GM20431 (cell line): ENCODE measurements around the gene DHDH.
"Not testable (repeated sequence)": the region's sequence is repeated elsewhere in the genome, so short reads cannot be mapped to it uniquely, and the experiment has no call there.

Experiments used
- in situ Hi-C: fragments of 300-500 bp; cut with MseI, MboI; formaldehyde crosslinking; loops from one replicate; pipeline ENCODE4 v1.15.0; 2020; ENCODE audit warnings: low sequenced_read_pairs; ENCODE audit not compliant: unreplicated experiment

DHDH gene

DNA sequence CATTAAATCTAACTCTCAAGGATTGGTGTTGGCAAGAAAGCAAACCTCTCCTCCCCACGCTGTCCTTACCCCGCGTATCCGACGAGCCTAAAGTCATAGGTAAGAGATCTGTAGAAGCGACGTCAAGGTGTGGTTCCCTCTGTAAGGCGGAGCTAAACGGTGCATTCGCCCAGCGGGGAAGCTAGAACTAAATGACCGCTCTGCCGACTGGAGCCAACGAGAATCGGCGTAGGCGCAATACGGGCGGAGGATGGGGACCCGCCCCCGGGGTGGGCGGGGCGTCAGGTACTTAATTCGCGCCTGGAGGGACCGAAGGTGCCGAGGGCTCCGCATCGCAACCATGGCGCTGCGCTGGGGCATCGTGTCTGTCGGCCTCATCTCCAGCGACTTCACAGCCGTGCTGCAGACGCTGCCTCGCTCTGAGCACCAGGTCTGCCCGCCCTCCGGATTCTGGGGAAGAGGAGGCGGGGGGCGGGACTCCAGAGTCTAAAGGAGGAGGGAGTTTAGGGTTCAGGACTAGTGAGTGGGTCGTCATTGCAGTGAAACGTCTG lies at the start of gene DHDH:
Gene DHDH (plus strand): TSS at position 318 of the 551 bp plus-strand sequence. CDS start 23 bp downstream, at position 341.
- in situ Hi-C loops: no loop called here

DNA sequence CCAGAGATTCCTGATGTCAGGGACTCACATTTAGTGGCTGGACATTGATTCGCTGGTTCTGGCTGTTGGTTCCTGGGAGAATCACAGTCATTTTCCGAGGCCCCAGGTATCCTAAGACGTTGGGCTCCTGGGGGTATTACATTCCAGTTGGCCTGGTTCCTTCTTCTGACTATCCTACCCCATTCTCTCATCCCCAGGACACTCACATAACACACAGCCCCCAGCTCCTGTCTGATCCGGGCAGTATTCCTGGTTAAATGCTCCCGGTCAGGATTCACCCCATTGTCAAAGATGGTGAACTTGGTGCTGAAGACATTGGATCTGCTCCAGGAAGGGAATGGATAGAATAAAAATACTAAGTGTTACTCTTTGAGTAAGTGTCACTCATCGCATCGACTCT lies 49.8 kb upstream of the DHDH start:
- in situ Hi-C loops: no loop called here

DNA sequence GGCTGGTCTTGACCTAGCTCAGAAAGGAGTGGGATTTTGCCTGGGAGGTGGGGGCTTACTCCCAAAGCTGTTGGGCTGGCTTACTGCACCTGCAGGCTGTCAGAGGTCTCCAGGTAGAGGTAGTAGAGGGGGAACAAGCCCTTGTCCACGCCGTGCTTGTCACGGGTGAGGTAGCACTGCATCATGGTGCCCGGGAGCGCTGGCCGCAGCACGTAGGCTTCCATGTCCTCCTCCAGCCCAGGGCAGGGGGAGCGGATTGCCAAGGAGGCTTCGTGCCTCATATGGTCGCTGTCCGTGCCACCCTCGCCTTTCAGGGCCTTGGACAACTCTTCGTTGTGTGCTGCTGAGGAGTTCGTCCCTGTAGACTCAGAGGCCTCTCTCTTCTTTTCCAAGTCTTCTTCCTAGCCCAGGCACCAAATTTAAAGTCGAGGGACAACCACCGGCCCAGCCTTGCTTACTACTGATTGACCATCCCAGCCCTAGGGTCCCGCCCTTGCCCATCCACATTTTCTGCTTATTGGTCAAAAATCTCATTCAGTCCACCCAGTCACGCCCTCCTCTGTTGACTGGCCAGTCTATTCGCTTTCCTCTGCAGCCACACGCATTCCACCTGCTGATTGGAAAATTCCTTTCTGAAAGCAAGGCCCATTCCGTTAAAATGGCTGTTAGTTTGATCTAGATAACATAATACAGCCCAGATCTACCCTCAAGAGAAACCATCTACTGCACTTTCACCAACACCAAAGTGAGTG lies 45.5 kb upstream of the DHDH start:
- in situ Hi-C loops: no loop called here

DNA sequence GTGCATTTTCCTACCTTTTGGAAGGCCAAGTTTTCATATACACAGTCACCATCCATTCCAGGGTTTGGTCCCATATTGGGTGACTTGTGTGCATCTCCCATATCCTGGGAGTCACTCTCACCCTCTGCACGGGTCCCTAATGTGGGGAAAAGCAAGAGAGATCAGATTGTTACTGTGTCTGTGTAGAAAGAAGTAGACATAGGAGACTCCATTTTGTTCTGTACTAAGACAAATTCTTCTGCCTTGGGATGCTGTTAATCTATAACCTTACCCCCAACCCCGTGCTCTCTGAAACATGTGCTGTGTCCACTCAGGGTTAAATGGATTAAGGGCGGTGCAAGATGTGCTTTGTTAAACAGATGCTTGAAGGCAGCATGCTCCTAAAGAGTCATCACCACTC lies 44.0 kb upstream of the DHDH start:
- in situ Hi-C loops: not testable (repeated sequence)

DNA sequence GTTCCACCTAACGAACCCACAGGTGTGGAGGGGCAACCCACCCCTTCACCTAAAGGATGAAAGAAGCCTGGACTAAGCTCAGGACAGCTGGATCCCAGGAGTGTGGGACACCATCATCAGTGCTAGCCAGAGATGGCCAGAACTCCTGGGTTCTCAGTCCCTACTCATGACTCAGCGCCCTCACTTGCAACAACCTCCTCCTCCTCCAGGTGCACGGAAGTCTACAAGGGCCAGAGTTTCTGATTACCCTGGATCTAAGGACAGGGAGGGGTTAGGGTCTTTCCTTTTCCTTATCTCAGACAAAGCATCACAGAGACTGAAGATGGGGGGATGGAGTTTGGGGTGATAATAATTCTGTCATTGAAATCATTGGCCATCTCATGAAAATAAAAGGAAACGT lies 42.9 kb upstream of the DHDH start:
- in situ Hi-C loops: no loop called here

DNA sequence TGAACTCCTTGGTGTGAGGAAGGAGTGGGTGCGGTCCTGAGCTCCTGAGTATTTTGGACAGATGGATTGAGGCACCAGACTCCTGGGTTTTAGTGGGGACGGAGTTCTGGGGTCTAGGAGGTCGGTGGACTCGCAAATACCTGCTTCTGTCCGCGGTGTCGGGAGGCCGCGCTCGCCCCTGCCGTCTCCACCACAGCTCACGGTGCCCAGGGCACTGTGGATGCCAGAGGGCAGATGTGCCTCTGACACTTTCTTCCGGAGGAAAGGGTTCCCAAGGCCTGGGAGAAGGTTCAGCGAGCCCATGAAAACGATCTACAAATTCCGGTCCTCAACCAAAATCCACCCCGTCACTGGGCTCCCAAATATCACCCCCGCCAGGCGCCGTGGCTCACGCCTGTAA lies 38.3 kb upstream of the DHDH start:
- in situ Hi-C loops: no loop called here

DNA sequence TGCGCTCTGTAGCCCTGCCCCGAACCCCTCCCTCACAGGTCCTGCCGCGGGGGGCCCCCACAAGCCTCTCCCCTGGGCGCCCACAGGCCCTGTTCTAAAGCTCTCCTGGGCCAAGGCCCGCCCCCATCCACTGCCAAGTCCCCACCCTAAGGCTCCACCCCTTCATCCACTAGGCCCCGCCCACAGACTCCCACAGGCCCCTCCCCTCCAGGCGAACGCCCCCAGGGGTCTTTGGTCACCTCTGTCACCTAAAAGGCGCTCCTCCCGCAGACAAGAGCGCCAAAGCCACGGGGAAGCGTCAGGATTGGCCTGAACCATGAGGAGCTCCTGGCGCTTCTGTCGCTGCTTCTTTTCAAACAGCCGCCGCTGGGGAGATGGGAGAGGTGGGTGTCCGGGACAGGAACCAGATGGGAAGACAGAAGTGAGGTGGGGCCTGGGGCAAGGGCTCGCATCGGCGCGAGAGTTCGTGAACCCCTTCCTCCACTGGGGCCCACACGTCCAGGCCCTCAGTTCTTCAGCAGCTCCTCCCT lies 37.2 kb upstream of the DHDH start:
- in situ Hi-C loops: no loop called here

DNA sequence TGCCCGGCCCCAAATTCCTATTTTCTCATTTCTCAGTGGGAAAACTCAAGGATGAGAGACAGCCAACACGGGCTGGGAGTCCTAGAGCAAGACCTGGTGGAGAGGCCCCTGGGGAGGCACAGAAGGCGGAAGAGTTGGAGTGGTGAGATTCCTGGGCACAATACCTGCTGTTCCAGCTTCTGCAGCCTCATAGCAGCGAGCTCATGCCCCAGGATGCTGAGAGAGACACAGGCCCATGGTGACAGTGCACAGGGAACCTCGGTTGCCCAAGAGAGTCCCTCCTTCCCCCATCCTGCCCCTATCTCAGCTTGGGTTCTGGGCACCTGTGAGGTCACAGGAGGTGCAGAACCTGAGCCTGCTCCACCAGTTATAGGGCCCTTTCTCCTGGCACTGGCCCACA lies 36.3 kb upstream of the DHDH start:
- in situ Hi-C loops: no loop called here

DNA sequence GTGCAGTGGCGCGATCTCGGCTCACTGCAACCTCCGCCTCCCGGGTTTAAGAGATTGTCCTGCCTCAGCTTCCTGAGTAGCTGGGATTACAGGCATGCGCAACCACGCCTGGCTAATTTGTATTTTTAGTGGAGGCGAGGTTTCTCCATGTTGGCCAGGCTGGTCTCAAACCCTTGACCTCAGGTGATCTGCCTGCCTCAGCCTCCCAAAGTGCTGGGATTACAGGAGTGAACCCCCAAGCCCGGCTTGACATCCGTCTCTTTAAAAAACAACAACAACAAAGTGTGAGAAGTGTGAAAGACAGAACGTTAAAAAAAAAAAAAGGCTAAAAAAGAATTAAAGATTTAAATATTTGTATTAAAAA lies 34.1 kb upstream of the DHDH start:
- in situ Hi-C loops: not testable (repeated sequence)

DNA sequence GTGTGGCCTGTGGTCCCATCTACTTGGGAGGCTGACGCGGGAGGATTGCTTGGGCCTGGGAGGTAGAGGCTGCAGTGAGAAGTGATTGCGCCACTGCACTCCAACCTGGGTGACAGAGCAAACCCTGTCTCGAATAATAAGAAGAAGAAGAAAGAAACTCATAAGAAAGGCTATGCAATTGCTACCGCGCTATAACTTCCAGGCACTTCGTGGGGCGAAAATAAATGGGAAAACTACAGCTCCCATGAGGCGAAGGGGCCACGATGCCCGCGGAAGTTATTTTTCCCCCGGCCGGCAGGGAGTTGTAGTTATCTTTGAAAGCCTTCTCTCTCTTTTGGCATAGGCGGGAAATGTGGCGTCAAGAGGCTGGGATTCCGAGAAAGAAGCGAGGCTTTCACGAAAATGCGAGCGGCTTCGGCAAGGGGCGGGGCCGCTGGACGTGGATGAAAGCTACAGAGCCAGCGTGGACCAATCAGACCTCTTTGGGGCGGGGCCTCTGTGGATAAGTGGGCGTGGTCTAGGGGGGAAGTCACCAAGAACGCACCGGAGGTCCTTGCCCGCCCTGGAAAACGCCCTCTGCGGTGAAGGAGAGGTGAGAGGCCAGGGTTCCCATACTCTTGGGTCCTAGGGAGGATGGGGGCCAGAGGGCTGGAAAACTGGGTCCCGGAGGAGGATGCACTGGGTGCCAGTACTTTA lies 33.6 kb upstream of the DHDH start, which contains the start of gene NUCB1:
Gene NUCB1 (plus strand): TSS at position 532 of the 696 bp plus-strand sequence. CDS start 485 bp downstream, outside the sequence.
- in situ Hi-C loops: no loop called here

DNA sequence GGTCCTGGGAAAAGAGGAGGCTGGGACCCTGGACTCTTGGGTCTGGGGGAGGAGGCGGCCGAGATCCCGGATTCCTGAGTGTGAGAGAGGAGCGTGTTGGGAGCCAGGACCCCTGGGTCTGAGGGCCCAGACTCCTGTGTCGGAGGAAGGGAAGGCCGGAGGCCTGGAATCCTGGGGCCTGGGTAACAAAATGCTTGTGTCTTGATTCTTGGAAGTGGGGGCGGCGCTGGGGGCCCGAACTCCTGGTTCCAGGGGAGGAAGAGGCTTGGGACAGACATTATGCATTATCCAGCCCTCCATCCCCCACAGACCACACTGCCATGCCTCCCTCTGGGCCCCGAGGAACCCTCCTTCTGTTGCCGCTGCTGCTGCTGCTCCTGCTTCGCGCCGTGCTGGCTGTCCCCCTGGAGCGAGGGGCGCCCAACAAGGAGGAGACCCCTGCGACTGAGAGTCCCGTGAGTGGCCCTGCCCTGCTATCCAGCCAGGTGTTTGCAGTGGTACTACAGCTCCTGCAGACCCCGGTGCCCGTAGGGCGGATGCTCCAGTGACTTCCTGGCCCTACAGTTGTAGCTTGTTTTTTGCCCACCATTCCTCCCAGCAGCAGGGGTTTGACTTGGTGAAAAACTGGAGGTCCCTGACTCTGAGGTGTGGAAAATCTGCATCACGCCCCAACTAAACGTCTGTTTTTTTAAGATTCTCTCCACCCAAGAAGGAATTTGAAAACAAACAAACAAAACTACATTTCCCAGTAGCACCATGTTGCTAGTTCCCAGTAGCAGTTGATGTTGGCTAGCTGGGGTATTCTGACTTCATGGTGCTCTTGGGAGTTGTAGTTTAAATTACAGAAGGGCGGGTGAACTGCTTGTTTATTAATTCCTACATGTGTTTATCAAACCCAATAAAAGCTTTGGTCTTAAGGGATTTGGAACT lies 32.8 kb upstream of the DHDH start:
- in situ Hi-C loops: no loop called here

DNA sequence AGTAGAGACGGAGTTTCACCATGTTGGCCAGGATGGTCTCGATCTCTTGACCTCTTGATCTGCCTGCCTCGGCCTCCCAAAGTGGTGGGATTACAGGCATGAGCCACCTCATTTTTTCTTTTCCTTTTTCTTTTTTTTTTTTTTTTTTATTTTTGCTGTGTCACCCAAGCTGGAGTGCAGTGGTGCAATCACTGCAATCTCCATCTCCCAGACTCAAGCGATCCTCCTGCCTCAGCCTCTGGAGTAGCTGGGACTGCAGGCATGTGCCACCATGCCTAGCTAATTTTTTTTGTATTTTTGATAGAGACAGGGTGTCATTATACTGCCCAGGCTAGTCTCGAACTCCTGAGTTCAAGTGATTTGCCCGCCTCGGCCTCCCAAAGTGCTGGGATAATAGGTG lies 31.2 kb upstream of the DHDH start:
- in situ Hi-C loops: not testable (repeated sequence)

DNA sequence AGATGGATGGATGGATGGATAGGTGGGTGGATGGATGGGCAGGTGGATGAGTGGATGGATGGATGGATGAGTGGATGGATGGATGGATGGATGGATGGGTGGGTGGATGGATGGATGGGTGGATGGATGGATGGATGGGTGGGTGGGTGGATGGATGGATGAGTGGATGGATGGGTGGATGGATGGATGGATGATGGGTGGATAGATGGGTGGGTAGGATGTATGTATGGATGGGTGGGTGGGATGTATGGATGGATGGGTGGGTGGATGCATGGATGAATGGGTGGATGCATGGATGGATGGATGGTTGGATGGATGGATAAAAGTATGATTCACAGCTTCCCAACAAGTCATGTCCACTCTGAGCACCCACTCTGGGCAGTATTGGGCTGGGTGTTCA lies 29.7 kb upstream of the DHDH start:
- in situ Hi-C loops: not testable (repeated sequence)

DNA sequence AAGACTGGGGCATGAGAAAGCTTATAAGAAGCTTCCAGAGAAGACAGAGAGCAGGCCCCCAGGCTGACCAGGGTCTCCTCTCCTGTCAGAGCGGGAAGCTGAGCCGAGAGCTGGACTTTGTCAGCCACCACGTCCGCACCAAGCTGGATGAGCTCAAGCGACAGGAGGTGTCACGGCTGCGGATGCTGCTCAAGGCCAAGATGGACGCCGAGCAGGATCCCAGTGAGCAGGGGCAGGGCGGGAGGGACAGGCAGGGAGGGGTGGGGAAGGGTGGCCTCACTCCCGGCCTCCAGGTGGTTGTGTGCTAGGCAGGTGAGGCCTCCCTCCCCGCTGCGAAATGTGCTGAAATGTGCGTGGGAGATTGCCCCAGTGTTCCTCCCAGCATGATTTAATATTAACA lies 27.8 kb upstream of the DHDH start:
- in situ Hi-C loops: no loop called here

DNA sequence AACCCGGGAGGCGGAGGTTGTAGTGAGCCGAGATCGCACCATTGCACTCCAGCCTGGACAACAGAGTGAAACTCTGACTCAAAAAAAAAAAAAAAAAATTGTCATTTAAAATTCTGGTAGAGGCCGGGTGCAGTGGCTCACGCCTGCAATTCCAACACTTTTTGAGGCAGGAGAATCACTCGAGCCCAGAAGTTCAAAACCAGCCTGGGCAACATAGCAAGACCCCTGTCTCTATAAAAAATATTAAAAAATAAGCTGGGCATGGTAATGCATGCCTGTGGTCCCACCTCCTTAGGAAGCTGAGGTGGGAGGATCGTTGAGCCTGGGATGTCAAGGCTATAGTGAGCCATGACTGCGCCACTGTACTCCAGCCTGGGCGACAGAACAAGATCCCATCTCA lies 27.2 kb upstream of the DHDH start:
- in situ Hi-C loops: no loop called here

DNA sequence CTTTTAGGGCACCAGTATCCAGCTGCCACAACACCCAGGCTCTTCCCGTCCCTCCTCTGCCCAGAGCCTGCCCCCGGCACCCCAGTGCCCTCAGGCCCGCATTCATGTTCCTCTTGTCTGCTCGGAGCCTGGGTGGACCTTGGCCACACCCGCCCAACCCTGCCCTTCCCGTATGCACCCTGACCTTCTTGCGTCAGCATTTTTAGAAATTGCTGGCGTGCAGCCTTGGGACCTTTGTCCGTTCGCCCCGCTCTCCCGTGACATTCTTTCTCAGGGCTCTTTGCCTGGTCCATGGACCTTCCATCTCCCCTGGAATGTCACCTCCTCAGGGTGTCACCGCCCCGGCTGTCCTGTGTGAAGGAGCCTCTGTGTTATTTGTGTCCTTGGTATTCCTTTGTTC lies 25.8 kb upstream of the DHDH start:
- in situ Hi-C loops: no loop called here

DNA sequence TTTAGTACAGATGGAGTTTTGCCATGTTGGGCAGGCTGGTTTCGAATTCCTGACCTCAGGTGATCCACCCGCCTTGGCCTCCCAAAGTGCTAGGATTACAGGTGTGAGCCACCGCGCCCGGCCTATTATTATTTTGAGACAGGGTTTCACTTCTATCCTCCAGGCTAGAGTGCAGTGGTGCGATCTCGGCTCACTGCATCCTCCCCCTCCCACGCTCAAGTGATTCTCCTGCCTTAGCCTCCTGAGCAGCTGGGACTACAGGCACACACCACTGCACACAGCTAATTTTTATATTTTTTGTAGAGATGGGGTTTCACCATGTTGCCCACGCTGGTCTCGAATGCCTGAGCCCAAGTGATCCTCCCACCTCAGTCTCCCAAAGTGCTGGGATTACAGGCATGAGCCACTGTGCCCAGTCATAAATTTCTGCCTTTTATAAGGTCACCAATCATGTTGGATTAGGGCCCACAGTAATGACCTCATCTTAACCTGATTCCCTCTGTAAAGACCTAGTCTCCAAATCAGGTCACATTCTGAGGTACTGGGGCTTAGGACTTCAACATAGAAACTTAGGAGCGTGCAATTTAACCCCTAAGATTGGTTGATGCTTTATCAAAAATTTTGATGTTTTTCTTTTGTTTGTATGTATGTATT lies 23.9 kb upstream of the DHDH start:
- in situ Hi-C loops: not testable (repeated sequence)

DNA sequence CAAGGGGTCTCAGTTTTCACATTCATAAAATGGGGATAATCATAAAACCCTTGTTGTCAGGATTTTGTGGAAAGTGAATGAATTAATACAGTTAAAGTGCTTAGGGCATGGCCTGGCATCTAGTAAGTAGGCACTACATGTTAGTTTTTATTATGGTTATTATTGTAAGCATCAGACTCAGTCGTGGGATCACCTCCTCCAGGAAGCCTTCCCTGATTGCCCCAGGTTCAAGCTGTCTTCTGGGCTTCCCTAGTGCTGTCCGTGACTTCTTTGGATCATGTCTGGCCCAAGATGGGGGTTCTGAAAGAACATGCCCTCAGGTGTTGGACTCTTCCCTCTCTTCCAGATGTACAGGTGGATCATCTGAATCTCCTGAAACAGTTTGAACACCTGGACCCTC lies 22.7 kb upstream of the DHDH start:
- in situ Hi-C loops: no loop called here

DNA sequence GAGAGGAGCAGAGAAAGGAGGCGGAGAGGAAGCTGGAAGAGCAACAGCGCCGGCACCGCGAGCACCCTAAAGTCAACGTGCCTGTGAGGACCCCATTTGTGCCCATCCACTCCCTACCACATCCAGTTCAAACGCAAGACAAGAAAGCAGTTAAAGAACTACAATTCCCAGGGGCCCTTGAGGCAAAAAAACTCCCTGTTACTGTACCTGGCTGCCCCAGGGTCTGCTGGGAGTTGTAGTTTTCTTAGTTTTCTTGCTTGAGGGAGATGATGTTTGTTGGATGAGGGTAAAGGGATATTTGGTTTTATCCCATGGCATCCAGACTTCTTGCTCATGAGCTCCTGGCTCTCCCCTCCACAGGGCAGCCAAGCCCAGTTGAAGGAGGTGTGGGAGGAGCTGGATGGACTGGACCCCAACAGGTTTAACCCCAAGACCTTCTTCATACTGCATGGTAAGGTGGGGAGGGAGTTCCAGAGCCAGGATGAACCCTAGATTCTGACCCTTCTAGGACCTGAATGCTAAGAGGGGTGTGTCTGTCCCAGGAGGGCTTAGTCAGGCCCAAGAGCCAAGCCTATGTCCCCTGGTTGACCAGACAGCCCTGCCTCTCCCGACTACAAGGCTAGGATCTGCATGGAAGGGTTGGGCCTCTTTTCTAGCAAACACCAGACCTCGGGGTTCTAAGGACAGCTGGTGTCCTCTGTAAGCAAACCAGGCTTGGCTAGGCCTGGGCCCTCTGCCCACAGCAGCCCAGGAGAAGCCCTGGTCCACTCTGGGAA lies 20.2 kb upstream of the DHDH start:
- in situ Hi-C loops: no loop called here
